H1 (cell line): ENCODE results near the gene ITPKB. TPM values are rescaled to one million over a fixed set of nuclear protein-coding genes. Genes with fewer than 3 reads are reported as not detected.
"Not testable (repeated sequence)": the region's sequence is repeated elsewhere in the genome, so short reads cannot be mapped to it uniquely, and the experiment has no call there.

Experiments used
- CTCF ChIA-PET: fragments of 300-600 bp; sonication (Branson Sonifier 250); formaldehyde crosslinking; loops from one replicate; lab custom pipeline; 2021; ENCODE audit not compliant: partially characterized antibody; lab: Charles Lee
- POLR2A ChIA-PET: fragments of 300-600 bp; sonication (Branson Sonifier 250); formaldehyde crosslinking; loops from one replicate; lab custom pipeline; 2021; ENCODE audit warnings: inconsistent platforms; ENCODE audit not compliant: partially characterized antibody; lab: Charles Lee
- DNase-seq, 2 experiments: peaks; one replicate each; pipeline versions ENCODE4 v3.0.0 to v3.0.0-alpha.2; 2010 to 2022; ENCODE audit warnings: low spot score in 2 of 2, low read depth in 1 of 2, mixed read lengths in 1 of 2
- FAIRE-seq: peaks from 2 replicates; lab custom pipeline; 2011; peaks lifted over from hg19 to GRCh38; lab: Jason Lieb, UNC
- H2AFZ ChIP-seq: 2 replicates; pipeline ENCODE4 v1.8.1; 2012; ENCODE audit warnings: low read length, inconsistent platforms
- H2AK5ac ChIP-seq: 2 replicates; pipeline ENCODE4 v1.6.1; 2013; ENCODE audit warnings: low read depth, low read length
- H2BK120ac ChIP-seq: replicated peaks from 2 replicates; pipeline ENCODE3; 2013; ENCODE audit warnings: low read depth, low read length, inconsistent platforms
- H2BK12ac ChIP-seq: 2 replicates; pipeline ENCODE4 v1.6.1; 2013; ENCODE audit warnings: low read depth, low read length
- H2BK15ac ChIP-seq: 2 replicates; pipeline ENCODE4 v1.6.1; 2013; ENCODE audit warnings: low read length
- H2BK20ac ChIP-seq: 2 replicates; pipeline ENCODE4 v1.6.1; 2013; ENCODE audit warnings: low read length
- H2BK5ac ChIP-seq: 2 replicates; pipeline ENCODE4 v1.6.1; 2013; ENCODE audit warnings: low read depth, low read length
- H3K14ac ChIP-seq: 2 replicates; pipeline ENCODE4 v1.6.1; 2013; ENCODE audit warnings: inconsistent platforms; ENCODE audit not compliant: insufficient read length
- H3K18ac ChIP-seq: 2 replicates; pipeline ENCODE4 v1.6.1; 2013; ENCODE audit warnings: low read length; ENCODE audit errors: extremely low read depth
- H3K23ac ChIP-seq: 2 replicates; pipeline ENCODE4 v1.6.1; 2013; ENCODE audit warnings: inconsistent platforms; ENCODE audit not compliant: insufficient read length
- H3K23me2 ChIP-seq: 2 replicates; pipeline ENCODE4 v1.6.1; 2013; ENCODE audit warnings: low read depth, low read length
- H3K27ac ChIP-seq: 2 replicates; pipeline ENCODE4 v1.6.1; 2011; ENCODE audit warnings: low read depth, low read length, inconsistent platforms
- H3K27me3 ChIP-seq, 4 experiments: replicated peaks in 1 of 4; 1 replicate in 1 of 4; 2 replicates in 3 of 4; pipeline versions ENCODE4 v1.6.1 to v1.8.1; 2011 to 2013; ENCODE audit warnings: low read length in 3 of 4, mild to moderate bottlenecking in 3 of 4, inconsistent platforms in 2 of 4, mixed read lengths in 2 of 4, moderate library complexity in 1 of 4; ENCODE audit not compliant: control insufficient read depth in 3 of 4, insufficient read depth in 3 of 4; ENCODE audit errors: extremely low read depth in 1 of 4
- H3K36me3 ChIP-seq, 4 experiments: 2 replicates each; pipeline versions ENCODE4 v1.6.1 to v1.8.1; 2011 to 2013; ENCODE audit warnings: mild to moderate bottlenecking in 4 of 4, low read length in 3 of 4, moderate library complexity in 2 of 4, control low read depth in 1 of 4, inconsistent platforms in 1 of 4; ENCODE audit not compliant: insufficient read depth in 4 of 4, control insufficient read depth in 2 of 4
- H3K4ac ChIP-seq: replicated peaks from 2 replicates; pipeline ENCODE3; 2013; ENCODE audit warnings: low read length, low read depth, mixed read lengths, inconsistent platforms; ENCODE audit not compliant: insufficient read length
- H3K4me1 ChIP-seq, 4 experiments: replicated peaks in 1 of 4; 1 replicate in 1 of 4; 2 replicates in 3 of 4; pipeline versions ENCODE4 v1.6.1 to v1.8.1; 2011 to 2013; ENCODE audit warnings: low read length in 3 of 4, inconsistent platforms in 2 of 4, mixed read lengths in 1 of 4; ENCODE audit not compliant: insufficient read depth in 4 of 4, control insufficient read depth in 3 of 4
- H3K4me2 ChIP-seq, 2 experiments: 2 replicates each; pipeline versions ENCODE4 v1.6.1 to v1.8.1; 2011 to 2013; ENCODE audit warnings: low read depth in 2 of 2, low read length in 2 of 2, control low read depth in 1 of 2, inconsistent platforms in 1 of 2, mild to moderate bottlenecking in 1 of 2; ENCODE audit not compliant: insufficient read depth in 1 of 2
- H3K4me3 ChIP-seq, 4 experiments: fragments of 200-600, 300-600 bp in 1 of 4; sonication (generic), shearing (Covaris generic), sonication (Bioruptor Twin) in 1 of 4; 2 replicates each; pipeline versions ENCODE4 v1.5.1 to v1.8.1; 2011 to 2016; ENCODE audit warnings: low read length in 4 of 4, low read depth in 3 of 4, control low read depth in 2 of 4, inconsistent platforms in 2 of 4, mild to moderate bottlenecking in 2 of 4, mixed read lengths in 1 of 4, moderate library complexity in 1 of 4; ENCODE audit not compliant: insufficient read depth in 2 of 4; ENCODE audit errors: extremely low read depth in 1 of 4
- H3K56ac ChIP-seq: replicated peaks from 2 replicates; pipeline ENCODE3; 2013; ENCODE audit warnings: low read depth, mild to moderate bottlenecking, mixed read lengths, low read length, inconsistent platforms; ENCODE audit not compliant: insufficient read length
- H3K79me1 ChIP-seq: 2 replicates; pipeline ENCODE4 v1.6.1; 2013; ENCODE audit warnings: low read depth, low read length, control low read depth
- H3K79me2 ChIP-seq, 2 experiments: 2 replicates each; pipeline versions ENCODE4 v1.6.1 to v1.8.1; 2012 to 2013; ENCODE audit warnings: low read length in 2 of 2, mild to moderate bottlenecking in 2 of 2, inconsistent platforms in 1 of 2; ENCODE audit not compliant: insufficient read depth in 2 of 2, control insufficient read depth in 1 of 2
- H3K9ac ChIP-seq, 4 experiments: replicated peaks in 1 of 4; 1 replicate in 1 of 4; 2 replicates in 3 of 4; pipeline versions ENCODE4 v1.6.1 to v1.8.1; 2011 to 2013; ENCODE audit warnings: low read depth in 3 of 4, low read length in 3 of 4, control low read depth in 2 of 4, mild to moderate bottlenecking in 2 of 4, moderate library complexity in 2 of 4, inconsistent platforms in 1 of 4; ENCODE audit errors: extremely low read depth in 1 of 4
- H3K9me3 ChIP-seq, 2 experiments: 2 replicates each; pipeline versions ENCODE4 v1.6.1 to v1.8.1; 2012 to 2013; ENCODE audit warnings: mild to moderate bottlenecking in 2 of 2, moderate library complexity in 2 of 2, control low read depth in 1 of 2, inconsistent platforms in 1 of 2, low read depth in 1 of 2, low read length in 1 of 2, mixed read lengths in 1 of 2; ENCODE audit not compliant: insufficient read depth in 2 of 2
- H4K20me1 ChIP-seq, 2 experiments: replicated peaks in 1 of 2; 2 replicates each; pipeline versions ENCODE3 to v1.8.1; 2011 to 2013; ENCODE audit warnings: inconsistent platforms in 2 of 2, low read length in 2 of 2, mild to moderate bottlenecking in 1 of 2; ENCODE audit not compliant: insufficient read depth in 2 of 2, control insufficient read depth in 1 of 2
- H4K5ac ChIP-seq: 2 replicates; pipeline ENCODE4 v1.6.1; 2013; ENCODE audit warnings: low read length, low read depth, mixed read lengths, inconsistent platforms; ENCODE audit not compliant: insufficient read length
- H4K8ac ChIP-seq: 2 replicates; pipeline ENCODE4 v1.8.0; 2013; ENCODE audit warnings: mild to moderate bottlenecking, moderate library complexity, low read length, inconsistent platforms; ENCODE audit not compliant: insufficient read depth; ENCODE audit errors: extremely low read depth
- H4K91ac ChIP-seq: replicated peaks from 2 replicates; pipeline ENCODE3; 2013; ENCODE audit warnings: low read length, mixed read lengths, inconsistent platforms; ENCODE audit not compliant: insufficient read length
- WGBS, 2 experiments: shearing (Covaris generic) in 1 of 2; methylation state at CpG; one replicate each; pipeline versions ENCODE4 v1.1.6 to v1.1.7; 2013 to 2015; ENCODE audit warnings: low lambda C conversion rate in 2 of 2, mixed read lengths in 2 of 2, inconsistent platforms in 1 of 2, low coverage in 1 of 2, missing lambda C conversion rate in 1 of 2; ENCODE audit not compliant: insufficient replicate concordance in 2 of 2, insufficient coverage in 1 of 2, insufficient read length in 1 of 2; ENCODE audit errors: extremely low coverage in 1 of 2, missing lambda C conversion rate in 1 of 2; 5-methylcytosine and 5-hydroxymethylcytosine counted together
- polyA plus RNA-seq, 7 experiments: library from polyadenylated mRNA; depleted of rRNA in 3 of 7; stranded (reverse) in 5 of 7; unstranded in 2 of 7; fragments of >200 nt in 5 of 7; fragments of 200-250 nt in 2 of 7; gene quantifications; 1 replicate in 5 of 7; 2 replicates in 1 of 7; 4 replicates in 1 of 7; pipeline versions ENCODE4 v1.2.1 to v1.2.3, GENCODE V29; 2011 to 2013; ENCODE audit warnings: missing spikeins in 2 of 7, mixed read lengths in 2 of 7
- total RNA-seq: library from RNA; stranded (reverse); fragmentation: NEBNext Ultra II Directional; extraction: Animal tissue kit (Norgen Biotek cat#: 25700); gene quantifications from 2 replicates; pipeline ENCODE4 v1.2.1, GENCODE V29; 2021

Gene ITPKB
- total and polyA plus RNA-seq, 2 of the 8 experiments (the other 6 are each of a cell fraction or from before 2014, with no cell fraction given) = 1.7 to 4.8 TPM

DNA sequence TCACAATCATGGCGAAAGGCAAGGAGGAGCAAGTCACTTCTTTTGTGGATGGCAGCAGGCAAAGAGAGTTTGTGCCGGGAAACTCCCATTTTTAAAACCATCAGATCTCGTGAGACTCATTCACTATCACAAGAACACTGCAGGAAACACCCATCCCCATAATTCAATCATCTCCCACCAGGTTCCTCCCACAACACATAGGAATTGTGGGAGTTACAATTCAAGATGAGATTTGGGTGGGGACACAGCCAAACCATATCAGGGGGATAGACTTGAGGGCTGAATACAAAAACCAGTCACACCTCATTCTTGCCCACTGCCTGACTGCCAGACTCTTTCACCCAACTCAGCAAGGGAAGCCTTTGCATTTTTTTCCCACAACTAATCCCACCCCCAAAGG, 140.1 kb downstream of the ITPKB start:
- H4K5ac ChIP-seq, H2BK12ac ChIP-seq, H3K36me3 ChIP-seq, H2BK5ac ChIP-seq, H3K14ac ChIP-seq, H4K91ac ChIP-seq, H3K9ac ChIP-seq, H3K27ac ChIP-seq, H3K18ac ChIP-seq, H3K4ac ChIP-seq, H3K23me2 ChIP-seq, DNase-seq, FAIRE-seq, H3K56ac ChIP-seq, H3K27me3 ChIP-seq, H2BK20ac ChIP-seq, H3K4me2 ChIP-seq, H3K4me3 ChIP-seq, H3K9me3 ChIP-seq, POLR2A ChIA-PET, H2AFZ ChIP-seq, H3K79me2 ChIP-seq, H4K8ac ChIP-seq, H2BK120ac ChIP-seq, H3K79me1 ChIP-seq, H2AK5ac ChIP-seq, H3K4me1 ChIP-seq, H2BK15ac ChIP-seq, H4K20me1 ChIP-seq, H3K23ac ChIP-seq: not testable (repeated sequence)
- CTCF ChIA-PET = interaction anchor here (1.6 kb wide), 1 partner anchor 48 kb away, joined by 3 read pairs; no protein-coding TSS in a partner anchor
- WGBS, 2 experiments = 95% methylated on average over 3 of the region's 3 CpGs; no CpG with 5 or more reads in 1 of the 2 experiments
